ENCODE results near the gene MAPKAP1.

The MAPKAP1 gene

GRCh38 chr9:125443367-125443766, 263.6 kb downstream of the MAPKAP1 start:
- DNase-seq, result no peak

- DNase-seq, result no peak
Measured at GRCh38 chr9:125442452-125442851, 264.6 kb downstream of the MAPKAP1 start.

GRCh38 chr9:125440411-125440810, 266.6 kb downstream of the MAPKAP1 start:
- DNase-seq, result no peak

- no peak for DNase-seq
Measured at GRCh38 chr9:125439434-125440272, 267.4 kb downstream of the MAPKAP1 start.

GRCh38 chr9:125438506-125439433, 268.2 kb downstream of the MAPKAP1 start:
- no peak for DNase-seq

GRCh38 chr9:125437771-125438221, 269.2 kb downstream of the MAPKAP1 start:
- no peak for DNase-seq

- DNase-seq, result no peak
Measured at GRCh38 chr9:125436613-125437443, 270.2 kb downstream of the MAPKAP1 start.

- DNase-seq, result no peak
Measured at GRCh38 chr9:125435776-125436612, 271.0 kb downstream of the MAPKAP1 start.

GRCh38 chr9:125434986-125435775, 271.8 kb downstream of the MAPKAP1 start:
- DNase-seq, result no peak

- DNase-seq, result no peak
Measured at GRCh38 chr9:125433461-125434011, 273.5 kb downstream of the MAPKAP1 start.

GRCh38 chr9:125432715-125433385, 274.2 kb downstream of the MAPKAP1 start:
- DNase-seq, result no peak

- DNase-seq, result no peak
Measured at GRCh38 chr9:125431741-125432271, 275.2 kb downstream of the MAPKAP1 start.

GRCh38 chr9:125431012-125431305, 276.0 kb downstream of the MAPKAP1 start:
- no peak for DNase-seq

- DNase-seq, result no peak
Measured at GRCh38 chr9:125430161-125431011, 276.6 kb downstream of the MAPKAP1 start.

GRCh38 chr9:125429476-125430160, 277.4 kb downstream of the MAPKAP1 start:
- no peak for DNase-seq

GRCh38 chr9:125428902-125429467, 278.0 kb downstream of the MAPKAP1 start:
- no peak for DNase-seq

GRCh38 chr9:125428060-125428901, 278.7 kb downstream of the MAPKAP1 start:
- no peak for DNase-seq
